HG03442 (cell line): ENCODE measurements around the gene HSFX4.
"Not testable (repeated sequence)": the region's sequence is repeated elsewhere in the genome, so short reads cannot be mapped to it uniquely, and the experiment has no call there.

Source experiments
- ATAC-seq: cut with Tn5 transposase; IDR thresholded peaks from one replicate; pipeline ENCODE4 v1.9.1; 2021; ENCODE audit warnings: mild to moderate bottlenecking, moderate library complexity; ENCODE audit not compliant: unreplicated experiment

Gene HSFX4

GRCh38 chrX:149937871-149938426, 8.6 kb downstream of the HSFX4 start:
- ATAC-seq, result no peak

DNA sequence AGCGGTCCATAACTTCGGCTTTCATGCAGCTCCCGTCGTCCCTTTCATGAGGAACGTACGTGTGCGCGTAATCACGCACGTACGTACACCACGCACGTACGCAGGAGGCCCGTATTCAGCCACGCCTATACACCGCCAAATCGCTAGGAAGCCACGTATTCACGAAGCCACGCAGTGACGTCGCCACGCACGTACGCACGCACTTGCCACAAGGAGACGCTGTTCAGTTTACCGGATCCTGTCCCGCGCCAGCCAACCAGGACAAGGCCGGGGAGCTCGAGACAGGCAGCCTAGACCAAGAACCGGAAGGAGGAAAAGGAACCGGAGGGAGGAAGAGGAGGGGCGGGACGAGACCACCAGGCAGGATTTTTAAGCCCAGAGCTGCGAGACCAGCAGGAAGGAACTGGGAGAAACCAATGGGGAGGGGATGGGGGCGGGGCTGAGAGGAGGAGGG, 9.1 kb downstream of the HSFX4 start, which contains the start of gene EOLA2:
Gene EOLA2 (minus strand): TSS at position 65 of the 454 bp plus-strand sequence. CDS start 4,617 bp downstream, outside the sequence.
- peak; percentile 73 for ATAC-seq

DNA sequence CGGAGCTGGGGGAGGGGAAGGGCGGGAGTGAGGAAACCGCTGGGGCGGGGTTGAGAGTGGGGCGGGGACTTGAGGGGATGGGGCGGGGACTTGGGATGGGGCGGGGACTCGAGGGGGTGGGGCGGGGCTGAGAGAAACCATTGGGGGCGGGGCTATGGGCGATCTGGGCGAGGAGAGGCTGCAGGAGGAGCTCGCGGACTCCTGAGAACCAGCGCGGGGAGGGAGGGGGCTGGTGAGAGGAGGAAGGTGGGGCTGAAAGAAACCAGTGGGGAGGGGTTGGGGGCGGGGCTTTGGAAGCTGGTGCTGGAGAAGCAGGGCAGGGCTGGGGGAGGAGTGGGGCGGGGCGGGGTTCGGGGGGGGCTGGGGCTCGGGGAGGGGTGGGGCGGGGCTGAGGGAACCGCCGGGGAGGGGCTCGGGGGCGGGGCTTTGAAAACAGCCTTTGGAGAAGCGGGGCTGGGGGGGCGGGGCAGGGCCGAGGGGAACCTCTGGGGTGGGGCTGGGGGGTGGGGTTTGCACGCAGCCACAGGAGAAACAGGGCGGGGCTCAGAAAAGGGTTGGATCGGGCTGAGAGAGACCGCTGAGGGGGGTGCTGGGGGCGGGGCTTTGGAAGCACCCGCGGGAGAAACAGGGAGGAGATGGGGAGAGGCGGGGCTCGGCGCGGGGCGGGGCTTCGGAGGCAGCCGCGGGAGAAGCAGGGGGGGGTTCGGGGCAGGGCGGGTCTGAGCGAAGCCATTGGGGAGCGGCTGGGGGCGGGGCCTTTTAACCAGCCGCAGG, 9.7 kb downstream of the HSFX4 start:
- ATAC-seq, result peak; percentile 0

DNA sequence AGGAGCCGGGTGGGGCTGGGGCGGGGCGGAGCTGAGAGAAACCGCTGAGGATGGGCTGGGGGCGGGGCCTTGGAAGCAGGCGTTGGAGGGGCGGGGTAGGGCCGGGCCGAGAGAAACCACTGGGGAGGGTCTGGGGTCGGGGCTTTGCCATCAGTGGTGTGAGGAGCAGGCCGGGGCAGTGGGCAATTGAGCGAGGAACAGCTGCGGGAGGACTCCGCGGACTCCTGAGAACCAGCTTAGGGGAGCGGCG, 10.2 kb downstream of the HSFX4 start:
- peak; percentile 3 for ATAC-seq

- peak; percentile 38 for ATAC-seq
Observed at GRCh38 chrX:149939905-149940673, 10.7 kb downstream of the HSFX4 start.

- not testable (repeated sequence) for ATAC-seq
Observed at GRCh38 chrX:149940674-149941024, 11.3 kb downstream of the HSFX4 start.

DNA sequence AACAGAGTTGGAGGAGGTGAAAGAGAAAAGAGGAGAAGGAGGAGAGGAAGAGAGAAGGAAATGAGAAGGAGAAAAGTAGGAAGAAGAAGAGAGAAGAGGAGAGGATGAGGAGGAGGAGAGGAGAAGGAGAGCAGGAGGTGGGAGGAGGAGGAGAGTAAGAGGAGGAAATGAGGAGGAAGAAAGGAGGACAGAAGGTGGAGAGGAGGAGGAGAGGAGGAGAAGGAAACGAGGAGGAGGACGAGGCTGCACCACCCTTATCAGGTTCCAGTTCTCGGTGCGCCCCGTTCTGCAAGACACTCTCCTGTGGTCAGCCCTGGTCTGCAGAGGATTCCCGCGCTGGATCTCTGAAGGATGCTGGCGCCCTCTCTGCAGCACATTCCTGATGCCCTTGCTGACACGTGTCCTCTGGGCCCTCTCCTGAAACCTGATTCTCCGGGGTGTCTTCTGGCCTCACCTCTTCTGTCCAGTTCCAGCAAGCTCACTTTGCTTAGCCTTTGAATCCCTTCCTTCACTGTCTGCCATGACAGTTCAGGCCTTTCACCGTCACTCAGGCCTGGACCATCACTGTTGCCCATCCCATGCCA, 15.8 kb downstream of the HSFX4 start:
- not testable (repeated sequence) for ATAC-seq

DNA sequence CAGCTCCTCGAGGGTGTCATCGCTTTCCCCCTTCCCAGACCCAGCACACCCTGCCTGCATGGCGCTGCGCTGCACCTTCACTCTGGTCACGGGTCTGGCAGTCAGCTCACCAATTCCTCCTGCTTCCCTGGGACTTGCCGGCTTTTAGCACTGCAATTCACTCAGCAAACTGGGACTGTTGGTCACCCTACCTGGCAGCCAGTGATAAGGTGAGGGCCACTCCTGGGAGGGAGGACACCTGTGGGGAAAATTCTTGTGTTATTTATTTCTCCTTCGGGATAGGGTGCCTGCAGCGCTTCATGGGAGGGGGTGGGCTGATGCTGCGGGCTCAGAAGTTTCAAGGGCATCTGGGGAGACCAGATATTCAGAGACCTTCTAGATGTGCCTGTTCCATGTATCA, 16.4 kb downstream of the HSFX4 start:
- not testable (repeated sequence) for ATAC-seq

GRCh38 chrX:149946932-149947331, 17.6 kb downstream of the HSFX4 start:
- ATAC-seq, result not testable (repeated sequence)

GRCh38 chrX:149948016-149948415, 18.6 kb downstream of the HSFX4 start:
- no peak for ATAC-seq

GRCh38 chrX:149949743-149950436, 20.5 kb downstream of the HSFX4 start:
- no peak for ATAC-seq

DNA sequence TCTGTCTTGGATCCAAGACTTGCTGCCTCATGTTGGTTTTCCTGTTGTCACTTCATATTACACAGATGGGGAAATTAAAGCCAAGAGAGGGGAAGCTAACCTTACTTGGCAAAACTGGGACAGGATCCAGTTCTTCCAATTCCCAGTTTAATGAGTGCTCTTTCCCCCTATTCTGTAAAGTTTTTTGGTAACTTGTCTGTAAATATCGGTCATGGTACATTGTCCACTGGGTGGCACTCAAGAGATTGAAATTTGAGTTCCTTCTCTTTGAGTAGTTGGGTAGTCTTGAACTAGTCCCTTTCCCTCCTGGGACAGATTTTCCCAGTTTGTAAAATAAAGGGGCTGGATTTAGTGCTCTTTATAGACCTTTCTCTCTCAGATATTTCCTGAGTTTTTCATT, 21.3 kb downstream of the HSFX4 start:
- no peak for ATAC-seq

GRCh38 chrX:149961572-149961971, 32.2 kb downstream of the HSFX4 start:
- ATAC-seq, result no peak

DNA sequence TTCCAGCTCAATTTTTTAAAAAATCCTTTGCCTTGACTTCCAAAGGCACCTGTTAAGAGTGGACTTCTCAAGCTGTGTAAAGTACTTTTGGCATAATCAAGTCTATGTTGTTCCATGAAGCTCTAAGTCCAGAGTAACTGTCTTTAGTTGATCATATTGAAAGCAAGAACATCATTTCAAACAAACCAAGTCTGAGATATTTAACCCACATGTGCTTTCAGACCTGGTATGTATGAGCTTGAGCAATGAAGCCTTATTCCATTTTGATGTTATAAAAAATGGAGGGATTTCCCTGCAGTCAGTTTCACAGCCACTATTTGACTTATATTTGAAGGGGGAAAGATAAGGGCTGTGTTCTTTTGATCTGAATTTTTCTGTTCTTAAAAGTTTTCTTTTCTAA, 32.6 kb downstream of the HSFX4 start:
- no peak for ATAC-seq

DNA sequence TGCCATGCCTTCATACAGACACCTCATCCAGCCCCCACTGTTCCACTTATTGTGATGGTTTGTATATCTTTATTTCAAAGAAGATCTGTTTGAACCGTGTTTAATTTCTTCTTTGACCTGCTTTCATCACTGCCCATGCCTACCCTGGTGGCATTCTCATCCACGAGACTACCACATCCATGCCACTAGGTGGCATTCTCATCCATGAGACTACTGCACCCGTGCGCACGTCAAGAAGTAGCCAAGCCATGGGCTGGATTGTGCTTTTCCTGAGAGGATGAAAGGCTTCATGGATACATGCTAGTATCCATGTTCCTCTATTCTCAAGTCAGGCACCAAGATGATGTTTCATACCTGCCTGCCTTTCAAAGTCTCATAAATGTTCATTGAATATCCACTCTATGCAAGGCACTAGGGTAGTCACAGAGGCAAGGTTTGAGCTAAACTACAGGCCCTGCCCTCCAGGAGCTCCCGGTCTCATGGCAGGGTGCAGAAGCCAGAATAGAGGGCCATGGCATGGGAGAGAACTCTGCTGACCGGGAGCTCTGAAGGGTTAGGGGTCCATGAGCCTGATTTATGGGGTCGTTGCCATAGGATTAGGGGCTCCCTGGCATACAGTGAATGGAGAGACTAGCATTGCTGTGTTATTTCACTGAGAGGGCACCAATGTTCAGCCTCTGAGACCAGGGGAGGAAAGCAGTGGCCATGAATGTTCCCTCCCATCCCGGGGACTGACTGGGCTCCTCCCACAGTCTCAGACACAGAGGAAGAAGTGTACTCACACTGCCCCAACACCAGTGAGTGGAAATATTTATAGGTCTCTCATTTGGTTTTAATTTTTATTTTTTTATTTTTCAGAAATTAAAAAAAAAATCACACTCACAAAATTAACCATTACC, 33.7 kb downstream of the HSFX4 start:
- ATAC-seq, result no peak

DNA sequence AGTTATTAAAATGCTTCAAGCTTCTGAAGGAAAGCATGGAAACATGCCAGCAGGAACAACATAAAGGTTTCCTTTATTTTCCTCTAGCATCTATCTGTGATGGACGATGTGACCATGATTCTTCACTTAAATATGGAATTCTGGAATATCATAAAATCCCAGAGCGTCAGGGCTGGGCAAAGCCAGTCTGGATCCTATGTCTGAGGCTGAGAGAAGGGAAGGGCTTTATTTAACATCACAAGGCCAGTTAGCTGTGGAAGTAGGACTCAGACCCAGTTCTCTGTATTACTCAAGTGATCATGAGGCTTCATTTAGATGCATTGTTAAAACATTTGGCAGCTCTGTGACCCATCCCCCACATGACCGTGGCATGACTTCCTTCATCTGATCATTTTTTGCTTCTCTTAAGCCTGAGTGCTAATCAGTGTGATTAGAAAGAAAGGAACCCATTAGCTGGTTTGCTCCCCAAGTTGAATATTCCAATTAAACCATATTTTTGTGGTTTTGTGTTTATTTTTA, 49.8 kb downstream of the HSFX4 start:
- ATAC-seq, result no peak
